Fibroblast of lung (primary cell): ENCODE data around the gene TAX1BP1.

Experiments
- EZH2 ChIP-seq: IDR thresholded peaks from 2 replicates; pipeline ENCODE4 v1.5.1; 2012; ENCODE audit warnings: low read length, control low read depth, mild to moderate bottlenecking; ENCODE audit errors: missing control alignments
- TF ChIP-seq, protein P1 (sequence below), 2 donors: IDR thresholded peaks in 1 of 2; conservative IDR thresholded peaks in 1 of 2; 1 replicate in 1 of 2; 2 replicates in 1 of 2; pipeline ENCODE4 v1.5.1; 2011 to 2012; ENCODE audit warnings: low read length in 2 of 2, control low read depth in 1 of 2, inconsistent platforms in 1 of 2, low read depth in 1 of 2, mild to moderate bottlenecking in 1 of 2

DNA sequence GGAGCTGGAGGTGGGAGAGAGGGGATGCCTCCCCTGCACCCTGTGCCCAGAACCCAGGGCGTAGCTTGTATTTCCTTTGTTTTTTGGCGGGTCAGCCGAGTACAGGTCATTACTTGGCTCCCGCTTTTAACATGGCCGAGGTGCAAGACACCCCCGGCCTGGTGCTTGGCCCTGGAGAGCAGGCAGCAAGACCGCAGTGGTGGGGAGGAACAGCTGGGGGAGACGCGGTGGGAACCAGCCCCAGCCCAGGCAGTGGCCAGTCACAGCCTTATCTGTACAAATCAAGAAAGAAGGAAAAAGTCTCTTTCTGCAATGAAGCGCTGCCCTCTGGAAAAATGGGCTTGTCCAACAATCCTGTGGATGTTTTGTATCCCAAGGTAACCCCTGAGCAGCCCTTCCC is 99.1 kb downstream of the TAX1BP1 start:
- TF ChIP-seq, protein P1, sequence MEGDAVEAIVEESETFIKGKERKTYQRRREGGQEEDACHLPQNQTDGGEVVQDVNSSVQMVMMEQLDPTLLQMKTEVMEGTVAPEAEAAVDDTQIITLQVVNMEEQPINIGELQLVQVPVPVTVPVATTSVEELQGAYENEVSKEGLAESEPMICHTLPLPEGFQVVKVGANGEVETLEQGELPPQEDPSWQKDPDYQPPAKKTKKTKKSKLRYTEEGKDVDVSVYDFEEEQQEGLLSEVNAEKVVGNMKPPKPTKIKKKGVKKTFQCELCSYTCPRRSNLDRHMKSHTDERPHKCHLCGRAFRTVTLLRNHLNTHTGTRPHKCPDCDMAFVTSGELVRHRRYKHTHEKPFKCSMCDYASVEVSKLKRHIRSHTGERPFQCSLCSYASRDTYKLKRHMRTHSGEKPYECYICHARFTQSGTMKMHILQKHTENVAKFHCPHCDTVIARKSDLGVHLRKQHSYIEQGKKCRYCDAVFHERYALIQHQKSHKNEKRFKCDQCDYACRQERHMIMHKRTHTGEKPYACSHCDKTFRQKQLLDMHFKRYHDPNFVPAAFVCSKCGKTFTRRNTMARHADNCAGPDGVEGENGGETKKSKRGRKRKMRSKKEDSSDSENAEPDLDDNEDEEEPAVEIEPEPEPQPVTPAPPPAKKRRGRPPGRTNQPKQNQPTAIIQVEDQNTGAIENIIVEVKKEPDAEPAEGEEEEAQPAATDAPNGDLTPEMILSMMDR (conservative IDR thresholded peaks at IDR 0.05 in 1 of 2, IDR thresholded peaks at IDR 0.05 in 1 of 2; ENCODE audit: low read depth in 1 of 2, low read length in 2 of 2), result no peak
- TF ChIP-seq EZH2, result no peak
